Transverse colon (tissue), 4 donors: ENCODE data around the gene TSPYL4. TPM values are rescaled to one million over a fixed set of nuclear protein-coding genes. Genes with fewer than 3 reads are reported as not detected.

Source experiments
- DNase-seq: peaks from one replicate; pipeline ENCODE4 v3.0.0-alpha.2; 2019
- H3K27ac ChIP-seq, 4 donors: fragments of 200-600 bp; sonication (generic); 2 replicates each; pipeline ENCODE4 v1.5.1; 2016 to 2018; ENCODE audit warnings: inconsistent platforms in 4 of 4
- H3K27me3 ChIP-seq: fragments of 200-600 bp; sonication (generic); 2 replicates; pipeline ENCODE4 v1.5.1; 2017; ENCODE audit warnings: inconsistent platforms
- H3K36me3 ChIP-seq, 4 donors: fragments of 200-600 bp; sonication (generic); 2 replicates each; pipeline ENCODE4 v1.5.1; 2017 to 2019; ENCODE audit warnings: inconsistent platforms in 4 of 4
- H3K4me1 ChIP-seq, 4 donors: fragments of 200-600 bp; sonication (generic); 2 replicates each; pipeline ENCODE4 v1.5.1; 2017 to 2020; ENCODE audit warnings: inconsistent platforms in 4 of 4
- H3K4me3 ChIP-seq, 4 donors: fragments of 200-600 bp; sonication (generic); 1 replicate in 1 of 4; 2 replicates in 3 of 4; pipeline versions ENCODE4 v1.5.1 to v1.6.1; 2017 to 2019; ENCODE audit warnings: inconsistent platforms in 4 of 4
- H3K9me3 ChIP-seq, 2 donors: fragments of 200-600 bp; sonication (generic); 2 replicates each; pipeline ENCODE4 v1.5.1; 2017 to 2019; ENCODE audit warnings: inconsistent platforms in 2 of 2
- CTCF ChIP-seq, 5 experiments: fragments of 200-600 bp in 3 of 5; fragments of 450-650 bp in 2 of 5; sonication (generic) in 3 of 5; IDR thresholded peaks; 1 replicate in 2 of 5; 2 replicates in 3 of 5; pipeline ENCODE4 v1.5.1; 2016 to 2017; ENCODE audit warnings: antibody characterized with exemption in 5 of 5, inconsistent platforms in 3 of 5, mild to moderate bottlenecking in 2 of 5, moderate library complexity in 1 of 5
- EP300 ChIP-seq: sonication (generic); formaldehyde crosslinking; IDR thresholded peaks from one replicate; pipeline ENCODE4 v1.6.1; 2017; ENCODE audit warnings: antibody characterized with exemption, low read depth
- POLR2A ChIP-seq: fragments of 450-650 bp; IDR thresholded peaks from one replicate; pipeline ENCODE4 v1.6.1; 2016; ENCODE audit warnings: antibody characterized with exemption, mild to moderate bottlenecking, moderate library complexity
- POLR2AphosphoS5 ChIP-seq, 3 donors: sonication (generic); formaldehyde crosslinking; IDR thresholded peaks; one replicate each; pipeline ENCODE4 v1.6.1; 2016; ENCODE audit warnings: antibody characterized with exemption in 3 of 3
- WGBS, 2 donors: methylation state at CpG; one replicate each; pipeline ENCODE4 v1.1.5; 2018; ENCODE audit warnings: low coverage in 1 of 2; 5-methylcytosine and 5-hydroxymethylcytosine counted together
- in situ Hi-C, 4 donors: fragments of 200-750 bp; cut with MboI; loops; one replicate each; pipeline versions ENCODE4 v1.15.0 to v1.15.1; 2017; ENCODE audit warnings: low sequenced_read_pairs in 3 of 4, low pct_ligation_motif_present in 1 of 4, low pct_unique_long_range_greater_than_20kb in 1 of 4
- intact Hi-C: fragments of 100-400 bp; cut with DNase I; formaldehyde crosslinking; loops from one replicate; pipeline ENCODE4 v1.15.1; 2023; ENCODE audit warnings: low total_unique reads
- total RNA-seq, 4 donors: library from RNA; depleted of rRNA; stranded (reverse); fragments of >200 nt; gene quantifications; one replicate each; pipeline ENCODE4 v1.1.0, GENCODE V29; 2016

The TSPYL4 gene
- total RNA-seq, 4 donors from 2014 or later, result 3.0 to 7.8 (median 6.4) TPM

DNA sequence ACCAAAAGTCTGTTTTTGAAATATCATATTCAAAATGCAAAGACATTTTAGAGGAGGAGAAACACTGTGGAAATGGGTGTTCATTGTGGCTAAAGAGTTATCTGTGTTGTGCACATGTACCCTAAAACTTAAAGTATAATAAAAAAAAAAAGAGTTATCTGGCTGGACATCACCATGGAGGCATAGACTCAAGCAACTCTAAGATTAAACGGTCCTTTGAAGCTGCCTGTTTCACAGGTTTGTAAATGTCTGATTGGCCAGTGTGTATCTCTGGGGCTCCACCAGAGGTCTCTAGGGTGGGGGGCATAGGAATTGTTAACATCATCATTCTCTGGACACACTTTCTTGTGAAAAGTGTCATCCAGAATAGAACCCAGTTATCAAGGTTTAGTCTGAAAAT, 39.2 kb downstream of the TSPYL4 start:
- no peak for DNase-seq
- H3K27ac ChIP-seq, result no peak overlapping the region
- H3K27me3 ChIP-seq, result no peaks in the 10 kb centered on the region
- intact Hi-C loops (no loop called here), in situ Hi-C loops (no loop called here)
- TF ChIP-seq POLR2AphosphoS5 (IDR thresholded peaks at IDR 0.05), result no peak
- no peak for TF ChIP-seq POLR2A
- no peak for TF ChIP-seq EP300
- no peak for TF ChIP-seq CTCF (IDR thresholded peaks at IDR 0.05)
- no peaks in the 10 kb centered on the region for H3K4me1 ChIP-seq
- 86 to 91% methylated on average over 1 of the region's 1 CpG for WGBS, 2 donors
- no peaks in the 10 kb centered on the region for H3K9me3 ChIP-seq
- H3K36me3 ChIP-seq, result no peaks in the 10 kb centered on the region
- no peak overlapping the region for H3K4me3 ChIP-seq

DNA sequence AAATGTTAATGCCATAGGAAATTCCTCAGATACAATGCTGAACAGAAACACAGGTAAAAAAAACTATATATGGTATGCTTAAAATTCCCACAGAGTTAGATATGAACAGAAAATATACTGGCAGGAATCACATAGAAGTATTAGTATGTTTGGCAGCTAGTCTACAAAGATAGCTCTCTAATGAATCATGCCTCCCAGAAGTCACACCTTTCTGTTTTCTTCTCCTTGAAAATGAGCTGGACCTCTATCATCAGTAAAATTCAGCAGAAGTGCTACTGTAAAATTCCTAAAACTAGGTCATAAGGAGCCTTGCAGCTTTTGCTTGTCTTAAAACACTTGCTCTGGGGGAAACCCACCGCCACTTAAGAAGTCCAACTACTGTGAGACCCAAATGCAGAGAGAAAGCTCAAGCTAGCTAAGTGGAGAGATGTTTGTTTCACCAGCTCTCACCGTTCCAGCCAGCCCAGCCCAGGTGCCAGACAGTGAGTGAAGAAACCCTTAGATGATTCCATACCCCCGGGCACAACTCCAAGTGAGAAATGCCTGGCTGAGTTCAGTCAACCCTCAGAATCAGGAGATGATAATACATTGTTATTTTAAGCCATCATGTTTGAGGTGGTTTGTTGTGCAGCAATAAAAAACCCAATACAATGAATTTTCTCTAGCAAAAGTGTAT, 43.0 kb downstream of the TSPYL4 start:
- in situ Hi-C loops (no loop called here), intact Hi-C loops (no loop called here)
- 57 to 100% methylated on average over 1 to 3 of the region's 3 CpGs for WGBS, 2 donors
- Histone ChIP-seq H3K27ac (no peak overlapping the region), H3K4me3 (no peak overlapping the region), H3K4me1 (no peaks in the 10 kb centered on the region), H3K27me3 (no peaks in the 10 kb centered on the region), H3K36me3 (no peaks in the 10 kb centered on the region), H3K9me3 (no peaks in the 10 kb centered on the region)
- TF ChIP-seq CTCF (IDR thresholded peaks at IDR 0.05) (no peak), POLR2A (no peak), POLR2AphosphoS5 (IDR thresholded peaks at IDR 0.05) (no peak), EP300 (no peak)
- no peak for DNase-seq

GRCh38 chr6:116210316-116210715, 43.6 kb downstream of the TSPYL4 start:
- intact Hi-C loops, result no loop called here
- no peak overlapping the region for H3K4me3 ChIP-seq
- no peaks in the 10 kb centered on the region for H3K27me3 ChIP-seq
- no peak for TF ChIP-seq POLR2A
- TF ChIP-seq CTCF (IDR thresholded peaks at IDR 0.05), result no peak
- TF ChIP-seq POLR2AphosphoS5 (IDR thresholded peaks at IDR 0.05), result no peak
- no peak for TF ChIP-seq EP300
- H3K36me3 ChIP-seq, result no peaks in the 10 kb centered on the region
- no peak overlapping the region for H3K27ac ChIP-seq
- WGBS, 2 donors, result 94 to 95% methylated on average over 3 to 5 of the region's 5 CpGs
- H3K9me3 ChIP-seq, result no peaks in the 10 kb centered on the region
- no peaks in the 10 kb centered on the region for H3K4me1 ChIP-seq
- in situ Hi-C loops, result no loop called here
- no peak for DNase-seq

DNA sequence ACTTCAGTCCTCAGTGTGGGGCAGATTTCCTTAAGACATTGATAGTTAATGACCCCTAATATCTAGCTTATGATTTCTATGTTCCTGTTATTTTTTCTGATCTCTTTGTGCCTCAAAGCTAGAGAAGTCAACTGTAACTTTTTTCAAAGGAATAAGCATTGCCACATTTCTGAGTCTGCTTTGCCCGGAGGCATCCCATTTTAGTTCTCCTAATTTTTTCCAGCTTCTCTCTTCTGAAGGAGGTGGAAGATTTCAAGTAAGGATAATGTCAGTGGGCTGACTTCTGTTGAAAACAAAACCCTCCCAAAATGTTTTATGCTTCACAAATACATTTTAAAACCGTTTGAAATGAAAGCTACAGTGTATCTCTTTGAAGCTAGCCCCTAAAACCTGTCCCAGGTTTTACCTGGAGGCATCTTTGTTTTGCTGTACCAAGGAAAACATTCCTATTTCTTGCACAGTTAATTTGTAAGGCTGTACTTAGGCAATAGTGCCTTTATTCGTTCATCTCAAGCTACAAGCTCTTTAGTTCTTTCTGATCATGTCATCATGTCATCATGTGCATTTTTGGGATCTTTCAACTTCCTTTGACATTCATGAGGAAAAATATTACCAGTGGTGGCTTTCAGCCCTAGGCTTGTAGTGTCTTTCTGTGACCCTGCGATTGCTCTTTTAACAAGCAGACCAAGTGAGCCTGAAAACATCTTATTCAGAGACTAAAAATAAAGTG, 45.7 kb downstream of the TSPYL4 start:
- H3K27me3 ChIP-seq, result no peaks in the 10 kb centered on the region
- no peaks in the 10 kb centered on the region for H3K4me1 ChIP-seq
- no peaks in the 10 kb centered on the region for H3K36me3 ChIP-seq
- 76 to 82% methylated on average over 4 of the region's 4 CpGs for WGBS, 2 donors
- no peak overlapping the region for H3K4me3 ChIP-seq
- H3K27ac ChIP-seq, result no peak overlapping the region
- no peak for DNase-seq
- H3K9me3 ChIP-seq, result no peaks in the 10 kb centered on the region
- TF ChIP-seq CTCF (IDR thresholded peaks at IDR 0.05) (no peak), POLR2AphosphoS5 (IDR thresholded peaks at IDR 0.05) (no peak), POLR2A (no peak), EP300 (no peak)
- in situ Hi-C loops (no loop called here), intact Hi-C loops (no loop called here)
